ENCODE measurements around the gene ZFPL1.
A peak's percentile ranks its signal among the peaks of the same experiment; 100 is the strongest.

ZFPL1 gene

GRCh38 chr11:65083834-65084597 is at the start of gene ZFPL1, which contains the start of gene CDCA5:
TSS of gene ZFPL1 (plus strand) at chr11:65084222. CDS start at chr11:65084699, 477 bp downstream.
TSS of gene CDCA5 (minus strand) at chr11:65084040. CDS start at chr11:65083978, 62 bp downstream.
- DNase-seq = peak; percentile 91 to 97

- no peak for DNase-seq
Measured at GRCh38 chr11:65034423-65034822, 49.6 kb upstream of the ZFPL1 start.

- no peak for DNase-seq
Measured at GRCh38 chr11:65035579-65035978, 48.4 kb upstream of the ZFPL1 start.

- no peak for DNase-seq
Measured at GRCh38 chr11:65036931-65037330, 47.1 kb upstream of the ZFPL1 start.

- DNase-seq = no peak
Measured at GRCh38 chr11:65040520-65040846, 43.5 kb upstream of the ZFPL1 start.

GRCh38 chr11:65040847-65041622 is 43.0 kb upstream of the ZFPL1 start, which contains the start of gene SAC3D1:
TSS of gene SAC3D1 (plus strand) at chr11:65041210. CDS start at chr11:65041293, 83 bp downstream.
- DNase-seq = peak; percentile 79 to 81

GRCh38 chr11:65042891-65043290 is 41.1 kb upstream of the ZFPL1 start:
- no peak for DNase-seq

- DNase-seq = peak in 1 of 2 donors; percentile 8
Measured at GRCh38 chr11:65043881-65044501, 40.0 kb upstream of the ZFPL1 start.

GRCh38 chr11:65045061-65045460 is 39.0 kb upstream of the ZFPL1 start:
- no peak for DNase-seq

- no peak for DNase-seq
Measured at GRCh38 chr11:65045728-65046127, 38.3 kb upstream of the ZFPL1 start.

GRCh38 chr11:65047581-65048422 is 36.2 kb upstream of the ZFPL1 start:
- DNase-seq = peak in 1 of 2 donors; percentile 6

- no peak for DNase-seq
Measured at GRCh38 chr11:65051398-65051858, 32.6 kb upstream of the ZFPL1 start.

- no peak for DNase-seq
Measured at GRCh38 chr11:65053827-65054508, 30.1 kb upstream of the ZFPL1 start.

- DNase-seq = no peak
Measured at GRCh38 chr11:65055538-65055937, 28.5 kb upstream of the ZFPL1 start.

- DNase-seq = no peak
Measured at GRCh38 chr11:65056999-65057398, 27.0 kb upstream of the ZFPL1 start.

- no peak for DNase-seq
Measured at GRCh38 chr11:65057526-65057925, 26.5 kb upstream of the ZFPL1 start.

- DNase-seq = no peak
Measured at GRCh38 chr11:65058012-65058411, 26.0 kb upstream of the ZFPL1 start.

- no peak for DNase-seq
Measured at GRCh38 chr11:65058419-65059054, 25.5 kb upstream of the ZFPL1 start, which contains the start of gene NAALADL1. TSS of gene NAALADL1 (minus strand) at chr11:65058553. CDS start at chr11:65058521, 32 bp downstream.

GRCh38 chr11:65059523-65059922 is 24.5 kb upstream of the ZFPL1 start:
- no peak for DNase-seq

- DNase-seq = no peak
Measured at GRCh38 chr11:65059959-65060824, 23.8 kb upstream of the ZFPL1 start.

All from bone marrow (tissue), 2 donors.